DOHH2 (cell line): ENCODE results near the gene PPL.

ENCODE experiments used
- EZH2phosphoT487 ChIP-seq: fragments of 200-600 bp; sonication (generic); IDR thresholded peaks from 2 replicates; pipeline ENCODE4 v1.6.1; 2017; ENCODE audit warnings: borderline replicate concordance, mild to moderate bottlenecking, antibody characterized with exemption, low read length, moderate library complexity, mixed read lengths
- TF ChIP-seq, protein P1 (sequence below): fragments of 200-600 bp; sonication (generic); IDR thresholded peaks from one replicate; pipeline ENCODE4 v1.5.1; 2014; ENCODE audit warnings: antibody characterized with exemption, mild to moderate bottlenecking, low read depth, low read length; ENCODE audit not compliant: poor library complexity, severe bottlenecking

DNA sequence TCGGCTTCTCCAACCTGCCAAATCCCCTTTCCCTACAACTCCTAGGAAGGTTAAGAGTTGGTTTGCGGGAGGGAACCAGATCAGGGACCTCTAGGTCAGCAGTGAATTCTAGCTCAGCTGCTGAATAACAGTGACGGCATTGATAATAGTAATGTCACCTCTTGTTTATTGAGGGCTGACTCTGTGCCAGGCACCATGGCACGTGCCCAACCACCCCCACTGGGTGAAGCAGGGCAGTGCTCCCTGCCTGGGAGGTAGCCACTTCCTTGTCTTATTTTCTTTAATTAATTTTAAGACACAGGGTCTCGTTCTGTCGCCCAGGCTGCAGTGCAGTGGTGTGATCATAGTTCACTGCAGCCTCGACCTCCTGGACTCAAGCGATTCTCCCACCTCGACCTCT is 5.5 kb upstream of the PPL start:
- TF ChIP-seq, protein P1, sequence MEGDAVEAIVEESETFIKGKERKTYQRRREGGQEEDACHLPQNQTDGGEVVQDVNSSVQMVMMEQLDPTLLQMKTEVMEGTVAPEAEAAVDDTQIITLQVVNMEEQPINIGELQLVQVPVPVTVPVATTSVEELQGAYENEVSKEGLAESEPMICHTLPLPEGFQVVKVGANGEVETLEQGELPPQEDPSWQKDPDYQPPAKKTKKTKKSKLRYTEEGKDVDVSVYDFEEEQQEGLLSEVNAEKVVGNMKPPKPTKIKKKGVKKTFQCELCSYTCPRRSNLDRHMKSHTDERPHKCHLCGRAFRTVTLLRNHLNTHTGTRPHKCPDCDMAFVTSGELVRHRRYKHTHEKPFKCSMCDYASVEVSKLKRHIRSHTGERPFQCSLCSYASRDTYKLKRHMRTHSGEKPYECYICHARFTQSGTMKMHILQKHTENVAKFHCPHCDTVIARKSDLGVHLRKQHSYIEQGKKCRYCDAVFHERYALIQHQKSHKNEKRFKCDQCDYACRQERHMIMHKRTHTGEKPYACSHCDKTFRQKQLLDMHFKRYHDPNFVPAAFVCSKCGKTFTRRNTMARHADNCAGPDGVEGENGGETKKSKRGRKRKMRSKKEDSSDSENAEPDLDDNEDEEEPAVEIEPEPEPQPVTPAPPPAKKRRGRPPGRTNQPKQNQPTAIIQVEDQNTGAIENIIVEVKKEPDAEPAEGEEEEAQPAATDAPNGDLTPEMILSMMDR, result no peak
- TF ChIP-seq EZH2phosphoT487, result no peak
